CD4-positive, alpha-beta T cell treated with Interferon alpha-2 for 1 hour (primary cell): ENCODE results near the gene ZNF644.
"Not testable (repeated sequence)": the region's sequence is repeated elsewhere in the genome, so short reads cannot be mapped to it uniquely, and the experiment has no call there.

Experiments
- DNase-seq, 2 donors: peaks; one replicate each; pipeline ENCODE4 v3.0.0-alpha.2; 2020 to 2022

ZNF644 gene

DNA sequence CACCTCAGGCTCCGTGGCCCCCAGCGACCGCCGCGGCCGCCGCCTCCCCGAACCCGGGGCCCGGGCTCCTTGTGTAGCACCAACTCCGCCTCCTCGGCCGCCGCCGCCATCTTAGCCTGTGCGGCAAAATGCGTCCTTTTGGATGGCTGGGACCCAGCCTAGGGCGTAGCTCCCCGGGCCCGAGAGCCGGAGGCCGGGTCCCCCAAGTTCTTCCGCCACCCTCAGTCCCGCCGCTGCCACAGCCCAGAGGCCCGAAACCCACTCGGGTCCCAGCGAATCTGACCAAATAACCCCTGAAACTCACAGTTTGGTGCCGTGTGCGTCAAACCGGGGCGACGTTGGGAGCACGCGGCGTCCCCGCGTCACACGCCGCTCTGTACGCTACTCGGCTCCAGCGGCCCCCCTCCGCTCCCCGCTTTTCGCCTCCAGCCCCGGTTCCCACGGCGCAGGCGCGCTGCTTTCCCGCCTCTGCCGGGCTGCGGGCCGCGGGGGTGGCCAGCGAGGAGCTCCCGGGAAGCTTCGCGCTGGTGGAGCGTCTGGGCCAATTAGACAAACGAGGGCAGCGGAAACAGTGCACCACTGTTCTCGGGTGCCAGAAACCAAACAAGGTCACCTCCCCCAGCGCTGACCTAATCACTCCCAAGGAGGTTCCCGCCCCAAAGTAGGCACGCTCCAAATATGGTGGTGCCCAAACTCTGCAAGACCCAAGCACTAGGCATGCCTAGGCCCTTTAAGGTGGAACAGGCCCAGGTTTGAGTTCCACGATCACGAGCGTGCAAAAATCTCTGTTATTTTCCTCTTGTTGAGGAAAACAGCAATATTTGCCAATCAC is at the start of gene ZNF644:
ZNF644 (minus strand) TSS at position 350 of the 832 bp plus-strand sequence. CDS start 39,682 bp downstream, outside the sequence.
- DNase-seq, result peak; percentile 90 to 95

DNA sequence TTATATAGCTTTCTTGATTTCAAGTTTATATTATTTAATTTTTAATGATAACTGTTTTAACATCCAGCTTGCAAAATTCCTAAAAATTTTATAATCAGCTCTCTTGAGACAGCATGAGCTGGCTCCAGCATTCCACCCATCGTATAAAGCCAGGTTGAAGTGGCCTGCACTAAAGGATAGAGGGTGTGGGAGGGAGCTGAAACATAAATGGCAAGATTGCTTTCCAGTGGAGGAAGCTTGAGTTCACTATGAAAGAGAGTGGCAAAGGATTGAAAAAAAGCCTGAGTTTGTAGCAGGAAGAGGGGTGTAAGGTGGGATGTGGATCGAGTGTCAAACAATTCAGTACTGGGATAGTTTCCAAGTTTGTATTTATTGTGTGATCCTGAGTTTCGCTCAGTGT is 48.5 kb upstream of the ZNF644 start:
- DNase-seq, result no peak

- DNase-seq, result no peak
Observed at GRCh38 chr1:91066538-91066937, 44.7 kb upstream of the ZNF644 start.

- no peak for DNase-seq
Observed at GRCh38 chr1:91065337-91065736, 43.5 kb upstream of the ZNF644 start.

GRCh38 chr1:91063403-91063802 is 41.6 kb upstream of the ZNF644 start:
- peak in 1 of 2 donors; percentile 24 for DNase-seq

DNA sequence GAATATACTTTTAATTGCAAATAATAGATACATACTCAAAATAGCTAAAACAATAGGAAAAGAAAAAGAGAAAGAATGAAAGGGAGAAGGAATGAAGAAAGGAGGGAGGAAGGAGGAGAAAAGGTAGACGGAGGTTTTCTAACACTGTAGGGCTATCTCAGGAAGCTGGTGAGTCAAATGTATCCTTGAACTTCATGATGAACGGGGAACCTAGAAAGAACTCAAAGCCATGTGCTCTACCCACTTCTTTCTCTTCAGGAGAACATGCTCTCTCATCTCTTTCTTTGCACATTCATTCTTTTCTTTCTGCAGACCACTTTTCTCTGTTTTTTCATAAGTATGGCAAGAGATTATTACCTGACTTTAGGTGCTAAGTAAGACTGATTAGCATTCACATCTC is 37.3 kb upstream of the ZNF644 start:
- DNase-seq, result no peak

- no peak for DNase-seq
Observed at GRCh38 chr1:91057784-91058183, 35.9 kb upstream of the ZNF644 start.

DNA sequence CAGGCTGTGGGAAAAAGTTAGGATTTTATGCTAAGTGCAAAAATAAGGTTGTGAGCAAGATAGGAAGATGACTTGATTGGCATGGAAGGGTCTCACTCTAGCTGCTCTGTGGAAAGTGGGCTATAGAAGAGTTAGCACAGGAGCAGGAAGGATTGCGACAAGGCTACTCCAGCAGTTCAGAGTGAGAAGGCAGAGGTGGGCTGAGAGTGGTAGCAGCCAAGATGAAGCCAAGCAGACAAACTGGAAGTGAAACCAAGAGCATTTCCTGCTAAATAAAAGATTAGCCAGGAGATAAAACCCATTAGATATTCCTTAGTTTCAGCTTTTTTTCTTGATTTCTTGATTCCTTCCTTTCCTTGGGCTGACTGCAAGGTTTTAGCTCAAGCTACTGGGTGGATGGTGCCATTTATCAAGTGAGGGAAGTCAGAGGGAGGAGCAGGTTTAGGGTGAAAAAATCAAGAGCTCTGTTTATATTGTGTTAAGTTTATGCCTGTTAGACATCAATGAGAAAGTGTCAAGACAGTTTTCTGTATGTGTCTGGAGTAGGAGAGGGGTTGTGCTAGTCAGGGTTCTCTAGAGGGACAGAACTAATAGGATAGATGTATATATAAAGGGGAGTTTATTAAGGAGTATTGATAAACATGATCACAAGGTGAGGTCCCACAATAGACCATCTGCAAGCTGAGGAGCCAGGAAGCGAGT is 33.1 kb upstream of the ZNF644 start:
- DNase-seq, result no peak

DNA sequence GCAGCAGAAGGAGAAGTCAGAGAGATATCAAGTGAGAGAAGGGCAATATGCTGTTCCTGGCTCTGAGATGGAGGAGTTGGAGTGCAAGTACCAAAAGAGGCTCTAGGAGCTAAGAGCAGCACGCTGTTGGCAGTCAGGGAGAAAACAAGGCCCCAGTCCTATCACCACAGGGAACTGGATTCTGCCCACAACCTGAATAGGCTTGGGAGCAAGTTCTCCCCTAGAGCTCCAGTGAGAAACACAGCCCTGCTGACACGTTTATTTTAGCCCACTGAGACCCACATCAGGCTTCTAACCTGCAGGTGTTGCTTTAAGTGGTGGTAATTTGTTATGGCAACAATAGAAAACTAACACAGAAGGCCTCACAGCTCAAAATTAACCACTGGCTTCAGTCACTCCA is 31.8 kb upstream of the ZNF644 start:
- no peak for DNase-seq

GRCh38 chr1:91049551-91049950 is 27.7 kb upstream of the ZNF644 start:
- DNase-seq, result not testable (repeated sequence)

DNA sequence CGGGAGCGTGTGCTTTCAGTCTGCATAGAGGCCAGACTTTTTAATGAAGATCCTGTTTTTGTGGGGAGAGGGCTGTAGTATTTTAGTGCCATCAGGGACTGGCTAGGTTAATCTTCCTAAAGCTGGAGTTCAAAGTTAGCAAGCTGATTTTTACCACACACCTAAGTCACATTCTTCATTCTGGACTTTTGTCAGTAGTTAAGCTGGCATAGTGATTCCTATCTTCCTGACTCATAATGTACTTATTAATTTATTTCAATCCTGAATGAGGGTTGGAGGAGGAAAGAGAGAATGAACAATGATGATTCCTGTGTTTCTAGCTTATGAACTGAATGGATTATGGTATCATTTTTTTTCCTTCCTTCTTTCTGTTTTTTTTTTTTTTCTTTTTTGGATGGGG is 24.9 kb upstream of the ZNF644 start:
- no peak for DNase-seq

DNA sequence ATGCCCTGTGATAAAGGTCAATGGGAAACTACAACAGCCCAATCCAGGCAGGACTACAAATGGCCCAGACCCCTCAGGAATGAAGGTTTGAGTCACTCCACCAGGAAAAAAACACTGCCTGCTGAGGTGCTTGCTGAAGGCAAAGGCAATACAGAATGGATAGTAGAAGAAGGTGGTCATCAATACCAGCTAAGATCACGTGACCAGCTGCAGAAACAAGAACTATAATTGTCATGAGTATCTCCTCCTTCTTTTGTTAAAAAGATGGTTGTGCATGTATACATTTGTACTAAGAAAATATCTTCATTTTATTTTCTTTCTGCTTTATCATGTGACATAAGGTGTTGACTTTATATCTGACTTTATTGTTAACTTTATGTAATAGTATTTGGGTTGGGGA is 23.4 kb upstream of the ZNF644 start:
- no peak for DNase-seq

GRCh38 chr1:91044776-91045175 is 22.9 kb upstream of the ZNF644 start:
- DNase-seq, result not testable (repeated sequence)

GRCh38 chr1:91042372-91042771 is 20.5 kb upstream of the ZNF644 start:
- not testable (repeated sequence) for DNase-seq

DNA sequence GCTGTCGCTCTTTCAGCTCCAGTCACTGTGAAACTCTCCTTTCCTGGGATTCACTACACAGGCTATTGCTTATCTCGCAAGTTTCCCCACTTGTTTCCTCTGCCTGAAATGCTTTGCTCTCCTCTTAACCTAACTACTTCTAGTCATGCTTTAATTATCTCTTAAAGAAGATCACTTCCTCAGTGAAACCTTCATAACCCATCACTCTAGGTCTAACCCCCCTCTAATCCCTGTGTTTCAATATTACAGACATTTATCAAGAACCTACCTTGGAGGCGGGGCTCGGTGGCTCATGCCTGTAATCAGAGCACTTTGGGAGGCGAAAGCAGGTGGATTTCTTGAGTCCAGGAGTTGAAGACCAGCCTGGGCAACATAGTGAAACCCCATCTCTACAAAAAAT is 16.7 kb upstream of the ZNF644 start:
- no peak for DNase-seq

- no peak for DNase-seq
Observed at GRCh38 chr1:91036894-91037829, 15.3 kb upstream of the ZNF644 start.

DNA sequence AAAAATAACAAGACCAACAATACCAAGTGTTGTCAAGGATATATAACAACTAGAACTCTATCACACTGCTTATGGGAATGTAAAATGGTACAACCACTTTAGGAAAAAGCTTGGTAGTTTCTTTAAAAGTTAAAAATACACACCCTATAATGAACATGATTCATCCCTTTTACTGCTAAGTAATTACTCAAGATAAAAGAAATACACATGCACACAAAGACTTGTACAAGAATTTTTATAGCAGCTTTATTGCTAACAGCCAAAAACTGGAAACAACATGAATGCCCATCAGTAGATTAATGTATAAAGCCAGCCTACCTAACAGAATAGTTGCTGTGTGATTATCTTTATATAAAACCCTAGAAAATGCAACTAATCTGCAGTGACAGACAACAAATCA is 10.5 kb upstream of the ZNF644 start:
- DNase-seq, result no peak

DNA sequence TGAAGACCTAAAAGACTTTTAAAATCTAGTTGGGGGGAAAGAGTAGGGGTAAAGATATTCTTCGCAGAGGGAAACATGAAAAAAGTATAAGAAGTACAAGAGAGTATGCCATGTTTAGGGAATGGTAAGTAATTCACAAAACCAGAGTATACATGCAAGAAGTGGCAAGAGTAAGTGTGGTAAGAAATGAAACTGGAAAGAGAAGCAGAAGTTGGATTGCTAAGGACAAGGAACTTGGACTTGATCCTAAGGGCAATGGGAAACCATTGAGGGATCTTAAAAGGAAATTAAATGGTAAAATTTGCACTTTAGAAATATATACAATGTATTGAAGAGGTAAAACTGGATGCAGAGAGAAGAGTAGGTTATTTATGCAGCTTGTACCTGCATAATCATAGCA is 9.2 kb upstream of the ZNF644 start:
- no peak for DNase-seq

DNA sequence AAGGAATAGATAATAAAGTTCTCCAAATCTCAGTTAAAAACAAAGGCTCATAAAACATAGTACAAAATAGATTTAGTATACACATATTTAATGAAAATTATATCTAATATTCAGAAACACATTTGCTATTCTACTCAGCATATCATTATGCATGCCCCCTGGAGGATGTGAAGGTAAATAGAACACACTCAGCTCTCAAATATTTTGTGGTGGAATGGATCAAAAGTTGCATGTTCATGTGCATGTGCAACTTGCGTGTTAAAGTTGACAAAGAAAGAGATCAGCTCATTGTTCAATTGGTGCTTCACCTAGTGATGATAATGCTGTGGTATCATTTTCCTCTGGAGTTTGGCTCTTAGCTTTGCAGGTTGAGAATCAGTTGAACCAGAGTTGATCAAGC is 4.9 kb upstream of the ZNF644 start:
- DNase-seq, result no peak

DNA sequence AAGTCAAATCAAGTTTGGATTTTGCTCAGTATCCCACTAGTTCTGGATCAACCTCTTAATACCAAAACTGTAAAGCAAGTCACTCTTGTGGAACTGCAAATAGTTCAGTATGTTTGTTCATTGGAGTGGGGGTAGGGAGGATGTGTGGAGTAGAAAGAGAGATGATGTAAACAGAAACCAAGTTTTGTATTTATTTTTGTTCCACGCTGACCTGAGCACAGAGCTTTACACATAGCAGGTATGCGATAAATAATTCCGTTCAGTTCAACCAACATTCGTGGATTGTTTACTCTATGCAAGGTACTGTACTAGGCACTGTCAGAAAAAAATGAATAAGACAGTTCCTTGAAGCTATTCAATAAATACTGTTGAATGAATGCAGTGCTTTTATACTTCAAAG is 4.5 kb upstream of the ZNF644 start:
- DNase-seq, result no peak

DNA sequence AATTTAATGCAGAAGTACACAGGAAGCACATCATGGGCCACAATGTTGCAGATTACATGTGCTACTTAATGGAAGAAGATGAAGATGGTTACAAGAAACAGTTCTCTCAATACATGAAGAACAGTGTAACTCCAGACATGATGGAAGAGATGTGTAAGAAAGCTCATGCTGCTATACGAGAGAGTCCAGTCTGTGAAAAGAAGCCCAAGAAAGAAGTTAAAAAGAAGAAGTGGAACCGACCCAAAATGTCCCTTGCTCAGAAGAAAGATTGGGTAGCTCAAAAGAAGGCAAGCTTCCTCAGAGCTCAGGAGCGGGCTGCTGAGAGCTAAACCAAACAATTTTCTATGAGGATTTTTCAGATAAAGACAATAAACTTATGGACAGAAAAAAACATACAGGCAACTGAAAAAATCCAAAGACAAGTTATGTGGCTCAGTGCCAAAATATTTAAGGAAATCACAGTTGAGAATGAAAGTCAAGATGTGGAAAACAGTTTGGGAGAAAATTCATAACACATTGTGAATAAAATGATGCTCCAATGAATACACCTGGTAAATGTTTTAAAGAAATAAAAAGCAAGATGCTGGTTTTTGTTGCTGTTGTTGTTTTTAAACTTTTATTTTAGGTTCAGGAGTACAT is 2.8 kb upstream of the ZNF644 start:
- no peak for DNase-seq

DNA sequence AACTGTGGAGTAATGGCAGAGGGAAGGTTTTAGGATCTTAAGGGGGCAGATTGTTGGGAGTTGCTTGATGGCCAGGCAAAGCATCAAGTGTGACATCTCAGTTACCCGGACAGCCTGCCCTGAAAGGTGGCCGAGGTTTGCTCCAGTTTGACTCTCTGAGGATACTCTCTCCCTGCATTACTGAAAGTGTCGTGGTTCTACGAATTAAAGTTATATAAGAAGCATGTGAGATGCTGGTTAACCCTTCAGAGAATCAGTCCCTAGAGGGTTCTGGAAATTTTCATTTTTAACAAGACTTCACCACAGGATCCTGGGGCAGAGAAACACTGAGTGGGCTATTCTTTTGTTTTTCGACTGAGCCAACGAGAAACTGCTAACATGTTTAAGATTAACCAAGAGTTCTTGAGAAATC is 689 bp upstream of the ZNF644 start:
- DNase-seq, result no peak
